Measurements from ENCODE around the gene FKTN.

Gene FKTN

GRCh38 chr9:105679257-105680022, 121.5 kb downstream of the FKTN start:
- DNase-seq, result no peak

- no peak for DNase-seq
Observed at GRCh38 chr9:105681313-105681712, 123.4 kb downstream of the FKTN start.

GRCh38 chr9:105681724-105682123, 123.8 kb downstream of the FKTN start:
- no peak for DNase-seq

- no peak for DNase-seq
Observed at GRCh38 chr9:105683688-105684275, 125.9 kb downstream of the FKTN start.

- DNase-seq, result no peak
Observed at GRCh38 chr9:105686936-105687335, 129.0 kb downstream of the FKTN start.
